Testis (tissue), 2 donors: ENCODE measurements around the gene CRIP1.

Experiments
- CTCF ChIP-seq, 3 experiments: fragments of 450-650 bp in 2 of 3; fragments of 200-600 bp in 1 of 3; sonication (generic) in 1 of 3; IDR thresholded peaks; one replicate each; pipeline ENCODE4 v1.5.1; 2016 to 2019; ENCODE audit warnings: antibody characterized with exemption in 3 of 3, mild to moderate bottlenecking in 2 of 3, moderate library complexity in 1 of 3
- POLR2A ChIP-seq: fragments of 450-650 bp; IDR thresholded peaks from one replicate; pipeline ENCODE4 v1.6.1; 2017; ENCODE audit warnings: antibody characterized with exemption, mild to moderate bottlenecking, moderate library complexity

- no peak for TF ChIP-seq POLR2A
- no peak for TF ChIP-seq CTCF (IDR thresholded peaks at IDR 0.05)
Observed at GRCh38 chr14:105527381-105527825, 40.7 kb downstream of the CRIP1 start.
